Measurements from ENCODE around the gene AKT2. TPM values are rescaled to one million over a fixed set of nuclear protein-coding genes. Genes with fewer than 3 reads are reported as not detected.

Gene AKT2
- total and polyA plus RNA-seq, 12 donors, result 49.2 to 195 (median 113) TPM

DNA sequence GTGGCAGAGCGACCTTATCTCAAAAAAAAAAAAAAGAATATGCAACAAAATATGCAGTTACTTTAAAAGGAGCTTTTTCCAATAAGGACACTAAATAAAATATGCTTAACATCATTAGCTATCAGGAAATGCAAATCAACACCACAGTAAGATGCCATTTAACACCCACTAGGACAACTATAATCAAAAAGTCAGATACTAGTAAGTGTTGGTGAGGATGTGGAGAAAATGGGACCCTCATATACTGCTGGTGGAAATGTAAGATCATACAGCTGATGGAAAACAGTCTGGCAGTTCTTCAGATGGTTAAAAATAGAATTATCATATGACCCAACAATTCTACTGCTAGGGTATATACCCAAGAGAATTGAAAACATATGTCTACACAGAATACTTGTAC is 24.5 kb upstream of the AKT2 start:
- no peak for TF ChIP-seq POLR2A (IDR thresholded peaks at IDR 0.05)
- Histone ChIP-seq H3K36me3 (replicated peaks in 1 of 2) (no peaks in the 10 kb centered on the region), H3K27me3 (no peaks in the 10 kb centered on the region), H3K27ac (no peak overlapping the region), H3K4me1 (replicated peaks in 1 of 2) (no peaks in the 10 kb centered on the region), H3K4me3 (no peak overlapping the region), H3K9me3 (replicated peaks in 1 of 3) (no peaks in the 10 kb centered on the region)
- intact Hi-C loops (cut with DNase I), result loop anchor here in 1 of 2 donors (10.0 kb wide), 1 partner anchor 65 kb away; no protein-coding TSS in a partner anchor
- 79 to 88% (median 86%) methylated on average over 1 of the region's 1 CpG for WGBS, 4 donors
- no peak for DNase-seq

DNA sequence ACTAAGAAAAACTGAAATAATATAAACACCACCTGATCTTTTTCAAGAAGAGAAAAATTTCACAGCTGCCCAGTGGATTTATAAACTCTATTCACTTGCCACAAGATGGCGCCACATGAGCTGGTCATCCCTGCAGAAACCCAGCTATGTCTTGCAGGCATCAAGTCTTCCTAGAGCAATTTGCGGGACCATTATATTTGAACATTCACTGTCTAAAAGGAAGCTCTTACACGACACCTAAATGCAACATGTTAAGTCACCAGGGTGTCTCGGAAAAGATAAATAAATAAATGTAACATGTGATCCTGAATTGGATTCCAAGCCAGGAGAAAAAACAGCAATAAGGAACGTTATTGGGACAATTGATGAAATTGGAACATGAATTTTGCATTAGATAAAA is 20.3 kb upstream of the AKT2 start:
- peak; percentile 78 to 90 (median 84) for DNase-seq
- H3K36me3 ChIP-seq (replicated peaks in 1 of 2), result no peaks in the 10 kb centered on the region
- no peaks in the 10 kb centered on the region for H3K4me1 ChIP-seq (replicated peaks in 1 of 2)
- H3K4me3 ChIP-seq, result no peak overlapping the region
- intact Hi-C loops (cut with DNase I), result loop anchor here in 1 of 2 donors (10.0 kb wide), 1 partner anchor 69 kb away; no protein-coding TSS in a partner anchor
- no peaks in the 10 kb centered on the region for H3K27me3 ChIP-seq
- 2 to 8% (median 6%) methylated on average over 5 of the region's 5 CpGs for WGBS, 4 donors
- TF ChIP-seq, protein P1, sequence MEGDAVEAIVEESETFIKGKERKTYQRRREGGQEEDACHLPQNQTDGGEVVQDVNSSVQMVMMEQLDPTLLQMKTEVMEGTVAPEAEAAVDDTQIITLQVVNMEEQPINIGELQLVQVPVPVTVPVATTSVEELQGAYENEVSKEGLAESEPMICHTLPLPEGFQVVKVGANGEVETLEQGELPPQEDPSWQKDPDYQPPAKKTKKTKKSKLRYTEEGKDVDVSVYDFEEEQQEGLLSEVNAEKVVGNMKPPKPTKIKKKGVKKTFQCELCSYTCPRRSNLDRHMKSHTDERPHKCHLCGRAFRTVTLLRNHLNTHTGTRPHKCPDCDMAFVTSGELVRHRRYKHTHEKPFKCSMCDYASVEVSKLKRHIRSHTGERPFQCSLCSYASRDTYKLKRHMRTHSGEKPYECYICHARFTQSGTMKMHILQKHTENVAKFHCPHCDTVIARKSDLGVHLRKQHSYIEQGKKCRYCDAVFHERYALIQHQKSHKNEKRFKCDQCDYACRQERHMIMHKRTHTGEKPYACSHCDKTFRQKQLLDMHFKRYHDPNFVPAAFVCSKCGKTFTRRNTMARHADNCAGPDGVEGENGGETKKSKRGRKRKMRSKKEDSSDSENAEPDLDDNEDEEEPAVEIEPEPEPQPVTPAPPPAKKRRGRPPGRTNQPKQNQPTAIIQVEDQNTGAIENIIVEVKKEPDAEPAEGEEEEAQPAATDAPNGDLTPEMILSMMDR (IDR thresholded peaks at IDR 0.05), result peak; percentile 68 to 84 (median 74)
- no peak for TF ChIP-seq POLR2A (IDR thresholded peaks at IDR 0.05)
- no peaks in the 10 kb centered on the region for H3K9me3 ChIP-seq (replicated peaks in 1 of 3)
- no peak overlapping the region for H3K27ac ChIP-seq

DNA sequence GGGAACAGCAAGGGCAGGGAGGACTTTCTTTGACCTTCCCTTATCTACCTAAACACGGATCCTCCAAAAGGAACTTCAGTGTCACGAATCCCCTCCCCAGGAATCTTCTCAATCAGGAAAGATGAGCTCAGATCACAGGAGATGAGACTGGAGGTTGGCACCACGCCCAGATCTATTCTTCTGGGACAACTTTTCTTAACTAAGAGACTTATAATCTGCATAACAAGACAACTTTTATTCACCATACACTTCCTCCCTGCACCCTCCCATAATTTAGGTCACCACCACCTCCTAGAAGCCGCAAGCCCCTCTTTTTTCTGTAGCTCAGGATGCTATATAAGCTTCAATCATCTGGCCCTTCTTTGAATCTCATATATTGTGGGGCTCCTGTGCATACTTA is 19.2 kb upstream of the AKT2 start:
- H3K27me3 ChIP-seq, result no peaks in the 10 kb centered on the region
- WGBS, 4 donors, result 52 to 62% (median 58%) methylated on average over 4 of the region's 4 CpGs
- H3K27ac ChIP-seq, result no peak overlapping the region
- H3K9me3 ChIP-seq (replicated peaks in 1 of 3), result no peaks in the 10 kb centered on the region
- peak in 1 of 7 donors; percentile 32 for DNase-seq
- intact Hi-C loops (cut with DNase I), result loop anchor here in 1 of 2 donors (10.0 kb wide), 1 partner anchor 70 kb away; no protein-coding TSS in a partner anchor
- H3K4me1 ChIP-seq (replicated peaks in 1 of 2), result no peaks in the 10 kb centered on the region
- no peak overlapping the region for H3K4me3 ChIP-seq
- H3K36me3 ChIP-seq (replicated peaks in 1 of 2), result no peaks in the 10 kb centered on the region
- TF ChIP-seq, protein P1 (IDR thresholded peaks at IDR 0.05), result no peak
- no peak for TF ChIP-seq POLR2A (IDR thresholded peaks at IDR 0.05)

DNA sequence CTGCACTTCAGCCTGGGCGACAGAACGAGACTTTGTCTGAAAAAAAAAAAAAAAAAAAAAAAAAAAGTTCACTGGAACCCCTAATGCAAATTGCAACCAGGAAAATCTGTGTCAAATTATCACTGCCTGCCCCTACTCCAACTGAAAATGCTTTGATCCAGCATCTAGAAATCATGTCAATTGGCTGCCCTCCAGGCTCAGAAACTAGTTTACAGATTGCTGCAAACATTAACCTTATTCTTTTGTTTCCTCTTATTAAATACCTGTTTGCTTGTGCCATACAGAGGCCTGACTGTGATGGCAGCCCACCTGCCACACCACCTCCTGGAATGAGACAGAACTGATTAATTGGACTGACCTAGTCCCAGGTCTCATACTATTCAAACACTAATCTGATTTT is 18.6 kb upstream of the AKT2 start:
- Histone ChIP-seq H3K36me3 (replicated peaks in 1 of 2) (no peaks in the 10 kb centered on the region), H3K9me3 (replicated peaks in 1 of 3) (no peaks in the 10 kb centered on the region), H3K27ac (no peak overlapping the region), H3K4me3 (no peak overlapping the region), H3K4me1 (replicated peaks in 1 of 2) (no peaks in the 10 kb centered on the region), H3K27me3 (no peaks in the 10 kb centered on the region)
- no peak for DNase-seq
- 76 to 88% (median 85%) methylated on average over 2 of the region's 2 CpGs for WGBS, 4 donors
- TF ChIP-seq POLR2A (IDR thresholded peaks at IDR 0.05), result no peak
- intact Hi-C loops (cut with DNase I), result loop anchor here in 1 of 2 donors (10.0 kb wide), 1 partner anchor 71 kb away; no protein-coding TSS in a partner anchor

DNA sequence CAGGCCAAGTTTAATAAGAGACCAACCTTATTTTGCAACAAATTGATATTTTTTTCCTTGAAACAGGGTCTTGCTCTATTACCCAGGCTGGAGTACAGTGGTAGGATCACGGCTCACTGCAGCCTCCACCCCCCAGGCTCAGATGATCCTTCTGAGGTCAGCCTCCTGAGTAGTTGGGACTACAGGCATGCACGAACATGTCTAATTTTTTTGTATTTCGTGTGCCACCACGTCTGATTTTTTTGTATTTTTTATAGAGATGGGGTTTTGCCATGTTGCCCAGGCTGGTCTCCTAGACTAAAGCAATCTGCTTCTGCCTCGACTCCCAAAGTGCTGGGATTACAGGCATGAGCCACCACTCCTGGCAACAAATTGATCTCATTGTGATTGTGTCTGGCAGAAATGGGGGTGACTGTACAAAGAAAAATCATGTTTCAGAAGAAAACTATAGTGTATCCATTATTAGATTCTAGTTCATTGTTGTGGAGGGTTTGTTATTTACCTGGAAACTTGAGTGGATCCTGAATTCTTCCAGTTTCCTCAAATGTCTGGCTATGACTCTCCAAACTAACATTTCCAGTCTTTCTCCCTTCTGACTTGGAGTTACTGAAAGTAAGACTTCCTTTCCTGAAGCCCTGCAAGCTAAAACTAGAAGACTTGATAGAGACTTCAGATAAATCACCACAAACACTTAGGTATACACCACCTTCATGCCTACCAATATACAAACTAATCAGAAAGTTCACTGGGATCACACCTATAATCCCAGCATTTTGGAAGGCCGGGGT is 17.3 kb upstream of the AKT2 start:
- TF ChIP-seq POLR2A (IDR thresholded peaks at IDR 0.05), result no peak
- H3K27me3 ChIP-seq, result no peaks in the 10 kb centered on the region
- H3K27ac ChIP-seq, result no peak overlapping the region
- WGBS, 4 donors, result 86 to 91% (median 87%) methylated on average over 6 of the region's 6 CpGs
- DNase-seq, result no peak
- H3K4me3 ChIP-seq, result no peak overlapping the region
- peaks cover 0 to 7% of the 10 kb centered on the region in 2 donors for H3K4me1 ChIP-seq (replicated peaks in 1 of 2)
- intact Hi-C loops (cut with DNase I), result loop anchor here in 1 of 2 donors (10.0 kb wide), 1 partner anchor 72 kb away; no protein-coding TSS in a partner anchor
- H3K9me3 ChIP-seq (replicated peaks in 1 of 3), result no peaks in the 10 kb centered on the region
- no peaks in the 10 kb centered on the region for H3K36me3 ChIP-seq (replicated peaks in 1 of 2)

Data from adrenal gland (tissue), 12 donors.